ENCODE results near the gene GAP43.

The GAP43 gene

DNA sequence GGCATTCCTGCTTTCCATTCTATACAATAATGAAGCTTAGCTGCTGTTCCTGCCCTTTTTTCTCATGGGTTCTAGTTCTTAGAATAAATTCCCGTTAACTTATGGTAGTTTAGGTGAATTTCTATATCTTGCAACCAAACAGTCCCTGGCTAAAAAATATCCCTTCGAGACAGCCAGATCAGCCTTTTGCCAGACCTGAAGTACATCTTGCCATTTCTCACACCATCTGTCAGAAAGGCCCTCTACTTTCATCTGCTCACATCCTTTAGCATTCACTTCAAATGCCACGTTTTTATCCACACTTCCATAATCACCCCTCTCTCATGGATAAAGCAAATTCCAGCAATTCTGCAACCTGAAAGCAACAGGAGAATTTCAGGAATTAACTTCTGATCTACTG, 145.4 kb downstream of the GAP43 start:
- no peak for DNase-seq
